ENCODE measurements around the gene SELENOI.
A peak's percentile ranks its signal among the peaks of the same experiment; 100 is the strongest.
"Not testable (repeated sequence)": the region's sequence is repeated elsewhere in the genome, so short reads cannot be mapped to it uniquely, and the experiment has no call there.

SELENOI gene

GRCh38 chr2:26359886-26360473, 14.0 kb downstream of the SELENOI start:
- DNase-seq: peak; percentile 47

DNA sequence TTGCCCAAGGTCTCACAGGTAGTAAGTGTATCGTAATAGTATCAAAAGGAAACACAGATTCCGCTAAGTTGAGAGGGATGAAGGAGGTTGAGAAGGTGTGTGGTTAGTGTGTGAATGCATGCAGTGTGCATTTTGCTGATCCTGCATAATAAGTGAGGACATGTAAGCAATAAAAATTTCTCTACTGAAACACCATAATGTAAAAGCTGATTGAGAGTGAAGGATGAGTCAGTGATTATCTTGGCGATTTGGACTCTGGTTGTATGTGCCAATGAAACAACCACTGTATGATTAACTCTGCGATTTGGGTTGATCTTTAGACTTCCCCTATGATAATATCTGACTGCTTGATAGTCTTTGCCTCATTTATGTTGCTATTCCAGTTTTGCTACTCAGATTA, 17.4 kb downstream of the SELENOI start:
- no peak for DNase-seq

- no peak for DNase-seq
Measured at GRCh38 chr2:26363958-26364357, 18.0 kb downstream of the SELENOI start.

DNA sequence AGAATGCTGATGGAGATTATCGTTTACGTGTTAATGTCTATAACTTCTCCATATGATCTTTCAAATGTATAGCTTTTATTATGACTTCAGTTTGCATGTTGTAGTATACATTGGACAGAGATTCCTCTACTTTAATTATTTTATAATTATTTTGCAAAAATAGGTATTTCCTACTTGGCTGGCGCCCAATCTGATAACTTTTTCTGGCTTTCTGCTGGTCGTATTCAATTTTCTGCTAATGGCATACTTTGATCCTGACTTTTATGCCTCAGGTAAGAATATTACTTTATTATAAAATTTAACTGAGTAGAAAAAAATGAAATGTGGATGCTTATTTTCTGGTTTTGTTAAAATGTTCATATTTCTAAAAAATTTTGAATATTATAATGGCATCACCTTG, 18.7 kb downstream of the SELENOI start:
- no peak for DNase-seq

- DNase-seq: no peak
Measured at GRCh38 chr2:26366957-26367356, 21.0 kb downstream of the SELENOI start.

- not testable (repeated sequence) for DNase-seq
Measured at GRCh38 chr2:26369664-26370063, 23.7 kb downstream of the SELENOI start.

DNA sequence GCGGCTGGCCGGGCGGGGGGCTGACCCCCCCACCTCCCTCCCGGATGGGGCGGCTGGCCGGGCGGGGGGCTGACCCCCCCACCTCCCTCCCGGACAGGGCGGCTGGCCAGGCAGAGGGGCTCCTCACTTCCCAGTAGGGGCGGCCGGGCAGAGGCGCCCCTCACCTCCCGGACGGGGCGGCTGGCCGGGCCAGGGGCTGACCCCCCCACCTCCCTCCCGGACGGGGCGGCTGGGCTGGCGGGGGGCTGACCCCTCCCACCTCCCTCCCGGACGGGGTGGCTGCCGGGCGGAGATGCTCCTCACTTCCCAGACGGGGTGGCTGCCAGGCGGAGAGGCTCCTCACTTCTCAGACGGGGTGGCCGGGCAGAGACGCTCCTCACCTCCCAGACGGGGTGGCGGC, 25.0 kb downstream of the SELENOI start:
- DNase-seq: not testable (repeated sequence)

GRCh38 chr2:26376799-26377198, 30.9 kb downstream of the SELENOI start:
- DNase-seq: no peak

- no peak for DNase-seq
Measured at GRCh38 chr2:26380281-26380680, 34.3 kb downstream of the SELENOI start.

- no peak for DNase-seq
Measured at GRCh38 chr2:26382564-26382963, 36.6 kb downstream of the SELENOI start.

DNA sequence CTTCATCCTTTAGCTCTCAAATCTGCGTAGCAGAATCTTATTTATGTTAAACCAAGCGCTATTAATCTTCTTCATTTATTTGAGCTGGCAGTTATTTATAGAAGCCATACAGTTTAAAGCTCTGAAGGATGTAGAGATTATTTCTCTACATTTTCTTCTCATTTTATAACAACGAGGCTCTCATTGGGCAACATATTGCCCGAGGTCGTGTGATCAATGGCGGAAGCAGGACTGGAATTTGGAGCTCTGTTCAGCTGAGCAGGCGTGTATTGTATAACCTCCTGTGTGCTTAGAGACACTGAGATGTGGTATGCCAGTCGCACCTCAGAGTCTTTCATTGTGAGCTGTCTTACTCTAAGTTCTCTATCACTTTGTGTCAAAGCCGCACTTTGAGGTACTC, 38.2 kb downstream of the SELENOI start:
- DNase-seq: no peak

- no peak for DNase-seq
Measured at GRCh38 chr2:26384597-26384996, 38.7 kb downstream of the SELENOI start.

DNA sequence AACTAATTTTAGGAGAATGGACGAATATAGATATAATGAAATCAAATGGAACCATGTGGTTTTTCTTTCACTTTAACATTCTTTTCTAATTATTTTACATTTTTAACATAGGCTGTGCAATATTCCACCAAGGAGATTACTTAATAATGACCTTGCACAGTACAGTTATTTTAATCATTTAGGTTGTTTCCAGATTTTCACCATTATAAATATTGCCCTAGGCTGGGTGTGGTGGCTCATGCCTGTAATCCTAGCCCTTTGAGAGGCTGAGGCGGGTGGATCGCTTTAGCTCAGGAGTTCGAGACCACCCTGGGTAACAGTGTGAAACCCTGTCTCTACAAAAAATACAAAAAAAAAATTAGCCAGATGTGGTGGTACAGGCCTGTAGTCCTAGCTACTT, 41.2 kb downstream of the SELENOI start:
- DNase-seq: no peak

DNA sequence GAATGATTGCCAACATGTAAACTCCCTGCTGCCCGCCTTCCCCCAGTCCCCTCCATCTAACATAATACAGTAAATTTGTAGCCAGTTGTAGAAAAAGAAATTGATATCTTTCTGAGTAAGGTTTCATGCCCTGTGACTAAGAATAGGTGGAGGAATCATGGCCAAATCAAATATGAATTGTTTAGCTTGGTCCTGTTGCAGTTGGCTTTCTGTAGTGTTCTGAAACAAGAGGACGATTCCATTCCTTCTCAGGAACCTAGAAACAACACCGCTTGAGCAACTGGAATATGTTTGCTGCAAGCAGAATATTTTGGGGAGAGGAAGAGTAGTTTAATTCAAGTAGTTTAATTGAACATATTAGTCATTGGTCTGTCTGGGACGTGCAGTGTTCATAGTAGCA, 48.8 kb downstream of the SELENOI start:
- DNase-seq: no peak

- DNase-seq: no peak
Measured at GRCh38 chr2:26395394-26395793, 49.5 kb downstream of the SELENOI start.

- no peak for DNase-seq
Measured at GRCh38 chr2:26396734-26397298, 50.9 kb downstream of the SELENOI start.

GRCh38 chr2:26399771-26400376, 53.9 kb downstream of the SELENOI start:
- DNase-seq: no peak

GRCh38 chr2:26400723-26401122, 54.8 kb downstream of the SELENOI start:
- no peak for DNase-seq

- DNase-seq: peak; percentile 29
Measured at GRCh38 chr2:26401739-26402541, 56.0 kb downstream of the SELENOI start, which contains the start of gene DRC1. Gene DRC1, plus strand, starts transcription at chr2:26401920. Its CDS starts 70 bp downstream, at chr2:26401990.

DNA sequence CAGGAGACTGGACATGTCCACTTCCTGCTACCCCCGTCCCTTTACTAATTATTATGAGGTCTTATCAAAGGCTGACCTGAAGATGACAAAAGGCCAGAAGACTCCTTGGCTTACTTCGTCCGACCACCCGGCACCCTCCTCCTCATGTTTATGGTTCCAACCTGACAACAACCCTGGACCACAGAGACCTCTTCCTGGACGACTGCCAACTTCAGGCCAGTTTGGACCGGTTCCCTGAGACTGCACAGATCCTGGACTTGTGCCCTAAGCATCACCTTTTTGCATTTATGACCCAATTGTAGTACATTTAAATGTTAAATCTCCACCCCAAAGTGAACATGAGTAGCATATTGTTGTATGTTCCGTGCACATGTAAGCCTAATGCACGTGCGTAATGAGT, 61.6 kb downstream of the SELENOI start:
- no peak for DNase-seq

DNA sequence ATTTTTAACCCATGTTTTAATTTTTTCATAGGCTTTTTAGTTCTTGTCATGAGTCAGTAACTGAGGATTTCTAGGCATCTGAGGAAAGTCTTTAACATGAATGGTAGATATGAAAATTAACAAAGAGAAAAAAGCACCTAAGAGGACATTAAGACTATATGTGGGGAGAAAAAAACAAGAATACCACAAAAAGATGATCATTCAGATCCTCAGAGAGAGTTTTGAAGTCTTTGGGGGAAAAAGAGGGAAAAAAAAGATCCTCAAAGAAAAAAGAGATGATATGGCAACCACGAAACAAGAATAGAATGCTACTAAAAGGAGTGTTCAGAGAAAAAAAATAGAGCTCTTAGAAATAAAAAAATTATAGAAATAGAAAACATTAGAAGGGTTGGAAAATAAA, 63.8 kb downstream of the SELENOI start:
- no peak for DNase-seq

DNA sequence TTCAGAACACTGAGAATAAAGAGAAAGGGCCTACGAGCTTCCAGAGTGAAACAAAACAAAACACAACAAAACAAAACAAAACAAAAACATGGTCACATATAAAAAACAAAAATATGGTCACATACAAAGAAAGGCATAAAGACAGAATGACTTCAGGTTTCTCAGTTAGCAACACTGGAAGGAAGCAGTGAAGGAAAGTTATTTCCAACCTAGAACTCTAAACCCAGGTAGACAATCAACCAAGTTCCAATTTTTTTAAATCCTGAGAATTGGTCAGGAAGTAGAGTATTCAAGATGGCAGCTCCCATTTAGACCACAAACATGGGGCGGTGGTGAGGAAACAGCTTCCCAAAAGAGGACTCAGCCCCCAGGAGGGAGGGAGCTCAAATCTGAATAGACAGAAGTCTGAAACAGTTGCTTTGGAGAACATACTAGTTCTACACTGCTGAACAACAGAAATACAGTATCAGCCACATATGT, 64.9 kb downstream of the SELENOI start:
- no peak for DNase-seq

- no peak for DNase-seq
Measured at GRCh38 chr2:26411419-26411818, 65.5 kb downstream of the SELENOI start.

All from NCI-H2029 treated with DMSO at 0.1 percent for 48 hours (cell line).